ENCODE results near the gene SUSD1.

DNA sequence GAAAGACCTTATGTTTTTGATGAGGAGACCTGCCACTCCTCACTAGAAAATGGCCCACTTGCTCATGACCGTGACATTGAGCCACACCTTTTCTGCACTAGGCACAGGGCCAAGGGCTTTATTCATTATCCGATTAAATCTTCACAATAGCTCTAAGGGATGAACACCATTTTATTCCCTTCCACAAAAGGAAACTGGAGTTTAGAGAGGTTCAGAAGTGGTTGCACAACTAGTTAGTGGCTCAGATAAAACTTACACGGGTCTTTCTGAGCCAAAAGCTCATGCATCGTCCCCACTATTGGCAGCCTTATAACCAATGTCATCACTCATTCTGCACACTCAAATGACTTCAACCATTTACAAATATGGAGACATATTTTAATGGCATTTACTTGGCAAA lies 39.4 kb downstream of the SUSD1 start:
- no peak for TF ChIP-seq POLR2A (IDR thresholded peaks at IDR 0.05; ENCODE audit: low read depth, low read length)
- no peak for TF ChIP-seq POLR2AphosphoS5 (IDR thresholded peaks at IDR 0.05; ENCODE audit: low read depth, low read length)
